ENCODE measurements around the gene DUSP9. TPM values are rescaled to one million over a fixed set of nuclear protein-coding genes. Genes with fewer than 3 reads are reported as not detected.

DUSP9 gene
- total and polyA plus RNA-seq, 2 donors (not counting 3 experiments of a cell fraction or from before 2014, with no cell fraction given) = 0.04 TPM; not detected in 1

DNA sequence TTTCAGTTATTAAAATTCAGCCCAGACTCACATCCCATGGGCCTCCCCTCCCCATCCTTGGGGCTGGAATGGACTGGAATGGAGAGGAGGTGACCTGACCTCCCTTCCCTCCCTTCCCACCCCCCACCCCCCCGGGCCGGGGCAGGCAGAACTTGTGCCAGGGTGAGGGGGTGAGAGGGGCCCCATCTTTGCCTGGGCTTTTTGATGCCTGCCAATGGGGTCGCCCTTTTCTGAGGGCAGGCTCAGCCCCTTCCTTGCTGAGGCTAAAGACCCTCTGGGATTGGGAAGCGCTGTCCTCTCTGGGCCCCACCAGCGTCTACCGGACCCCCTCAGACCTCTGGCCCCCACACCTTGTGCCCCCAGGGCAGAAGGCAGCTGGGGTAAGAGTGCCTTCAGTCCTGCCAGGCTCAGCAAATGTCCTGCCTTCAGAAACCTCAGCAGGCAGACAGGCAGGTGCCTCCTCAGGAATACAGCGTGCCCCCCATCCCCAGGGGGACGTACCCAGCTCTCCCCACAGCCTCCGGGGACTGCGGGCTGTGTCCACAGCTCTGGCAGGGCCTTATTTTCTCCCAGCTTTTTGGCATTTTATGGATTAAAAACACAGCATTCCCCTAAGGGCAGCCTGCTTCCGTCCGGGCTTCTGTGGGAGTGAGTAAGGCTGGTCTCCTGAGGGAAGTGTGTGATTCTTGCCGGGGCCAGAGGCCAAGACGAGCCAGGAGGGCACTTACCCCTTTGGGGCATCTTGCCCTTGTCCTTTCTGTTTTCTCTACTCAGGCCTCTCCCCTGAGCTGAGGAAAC lies 35.5 kb upstream of the DUSP9 start:
- ChIA-PET CTCF (interaction anchor here (0.7 to 3.1 kb wide), 4 partner anchors 28 to 97 kb away, joined by 4 to 51 read pairs (median 14); no protein-coding TSS in a partner anchor), POLR2A (no interaction called here)
- Histone ChIP-seq H3K79me2 (ENCODE audit: control insufficient read depth, insufficient read depth, low read length) (no peaks in the 10 kb centered on the region), H3K27me3 (ENCODE audit: control insufficient read depth in 2 of 2, insufficient read depth in 2 of 2, low read length in 2 of 2) (peaks cover 4 to 8% of the 10 kb centered on the region in 2 experiments), H3K36me3 (ENCODE audit: control insufficient read depth in 2 of 2, extremely low read depth in 1 of 2, insufficient read depth in 2 of 2, low read length in 2 of 2) (no peaks in the 10 kb centered on the region), H4K20me1 (replicated peaks; ENCODE audit: control insufficient read depth, extremely low read depth, insufficient read depth, low read length) (no peaks in the 10 kb centered on the region), H3K9ac (replicated peaks; ENCODE audit: extremely low read depth, insufficient read depth, low read length) (no peak overlapping the region), H3K4me2 (ENCODE audit: insufficient read depth, low read length) (no peak overlapping the region), H2AFZ (ENCODE audit: low read depth, low read length) (no peak overlapping the region), H3K27ac (ENCODE audit: insufficient read depth, low read depth, low read length) (no peak overlapping the region), H3K9me3 (replicated peaks; ENCODE audit: control insufficient read depth, insufficient read depth, low read length) (no peaks in the 10 kb centered on the region), H3K4me3 (replicated peaks in 1 of 3; ENCODE audit: insufficient read depth in 1 of 3, low read depth in 1 of 3, low read length in 3 of 3) (no peak overlapping the region), H3K9me1 (replicated peaks; ENCODE audit: control insufficient read depth, extremely low read depth, insufficient read depth, low read length) (no peaks in the 10 kb centered on the region), H3K4me1 (ENCODE audit: control insufficient read depth, extremely low read depth, insufficient read depth, low read length) (no peaks in the 10 kb centered on the region)
- no peak for TF ChIP-seq MYC (IDR thresholded peaks at IDR 0.05; ENCODE audit: low read depth, low read length)
- no peak for TF ChIP-seq POLR2AphosphoS5 (IDR thresholded peaks at IDR 0.05; ENCODE audit: insufficient read depth, low read depth, low read length)
- no peak for TF ChIP-seq GATA2 (IDR thresholded peaks at IDR 0.05; ENCODE audit: insufficient read depth, insufficient read length, low read depth, low read length)
- TF ChIP-seq, protein P1, sequence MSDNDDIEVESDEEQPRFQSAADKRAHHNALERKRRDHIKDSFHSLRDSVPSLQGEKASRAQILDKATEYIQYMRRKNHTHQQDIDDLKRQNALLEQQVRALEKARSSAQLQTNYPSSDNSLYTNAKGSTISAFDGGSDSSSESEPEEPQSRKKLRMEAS (IDR thresholded peaks at IDR 0.05; ENCODE audit: insufficient read depth, insufficient read length) = no peak
- TF ChIP-seq, protein P2, sequence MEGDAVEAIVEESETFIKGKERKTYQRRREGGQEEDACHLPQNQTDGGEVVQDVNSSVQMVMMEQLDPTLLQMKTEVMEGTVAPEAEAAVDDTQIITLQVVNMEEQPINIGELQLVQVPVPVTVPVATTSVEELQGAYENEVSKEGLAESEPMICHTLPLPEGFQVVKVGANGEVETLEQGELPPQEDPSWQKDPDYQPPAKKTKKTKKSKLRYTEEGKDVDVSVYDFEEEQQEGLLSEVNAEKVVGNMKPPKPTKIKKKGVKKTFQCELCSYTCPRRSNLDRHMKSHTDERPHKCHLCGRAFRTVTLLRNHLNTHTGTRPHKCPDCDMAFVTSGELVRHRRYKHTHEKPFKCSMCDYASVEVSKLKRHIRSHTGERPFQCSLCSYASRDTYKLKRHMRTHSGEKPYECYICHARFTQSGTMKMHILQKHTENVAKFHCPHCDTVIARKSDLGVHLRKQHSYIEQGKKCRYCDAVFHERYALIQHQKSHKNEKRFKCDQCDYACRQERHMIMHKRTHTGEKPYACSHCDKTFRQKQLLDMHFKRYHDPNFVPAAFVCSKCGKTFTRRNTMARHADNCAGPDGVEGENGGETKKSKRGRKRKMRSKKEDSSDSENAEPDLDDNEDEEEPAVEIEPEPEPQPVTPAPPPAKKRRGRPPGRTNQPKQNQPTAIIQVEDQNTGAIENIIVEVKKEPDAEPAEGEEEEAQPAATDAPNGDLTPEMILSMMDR (IDR thresholded peaks at IDR 0.05; ENCODE audit: extremely low read depth in 1 of 2, insufficient read depth in 1 of 2, low read depth in 1 of 2, low read length in 2 of 2) = no peak
- no peak for TF ChIP-seq EZH2 (IDR thresholded peaks at IDR 0.05; ENCODE audit: borderline replicate concordance, low read depth, low read length, severe bottlenecking)
- TF ChIP-seq JUN (IDR thresholded peaks at IDR 0.05; ENCODE audit: borderline replicate concordance, insufficient read depth, insufficient read length, low read depth) = no peak
- no peak for TF ChIP-seq POLR2A (IDR thresholded peaks at IDR 0.05; ENCODE audit: low read depth, low read length)
- no peak for TF ChIP-seq FOS (IDR thresholded peaks at IDR 0.05; ENCODE audit: borderline replicate concordance, insufficient read depth, low read length)
- dilution Hi-C loops (cut with MboI; ENCODE audit: extremely low pct_ligation_motif_present, low sequenced_read_pairs) (no loop called here), intact Hi-C loops (cut with micrococcal nuclease) (loop anchor here (2.0 kb wide), 1 partner anchor 97 kb away; no protein-coding TSS in a partner anchor)
- no peak for FAIRE-seq
- no peak for DNase-seq (ENCODE audit: low read depth, low spot score)
- no TSS peak for BruUV-seq (replicated peaks)
